Neural progenitor cell (in vitro differentiated cells): Measurements from ENCODE around the gene ZNF524. TPM values are rescaled to one million over a fixed set of nuclear protein-coding genes. Genes with fewer than 3 reads are reported as not detected.

Experiments
- DNase-seq: peaks from one replicate; pipeline ENCODE4 v3.0.0-alpha.2; 2016; ENCODE audit warnings: low spot score
- H2AFZ ChIP-seq: fragments of 200-600 bp; sonication (generic); replicated peaks from 2 replicates; pipeline ENCODE4 v1.6.1; 2016; ENCODE audit warnings: antibody characterized with exemption
- H3F3A ChIP-seq: fragments of 200-600 bp; sonication (generic); 2 replicates; pipeline ENCODE4 v1.6.1; 2016; ENCODE audit warnings: antibody characterized with exemption, low read depth
- H3K27ac ChIP-seq: fragments of 200-600 bp; sonication (generic); 2 replicates; pipeline ENCODE4 v1.5.1; 2016; ENCODE audit warnings: mild to moderate bottlenecking
- H3K27me3 ChIP-seq: fragments of 200-600 bp; sonication (generic); 2 replicates; pipeline ENCODE4 v1.6.1; 2016; ENCODE audit warnings: mild to moderate bottlenecking, moderate library complexity
- H3K36me3 ChIP-seq: fragments of 200-600 bp; sonication (generic); 2 replicates; pipeline ENCODE4 v1.5.1; 2016
- H3K4me1 ChIP-seq: fragments of 200-600 bp; sonication (generic); 2 replicates; pipeline ENCODE4 v1.6.1; 2016; ENCODE audit warnings: mixed run types
- H3K4me2 ChIP-seq: fragments of 200-600 bp; sonication (generic); 2 replicates; pipeline ENCODE4 v1.6.1; 2016
- H3K4me3 ChIP-seq: fragments of 200-600 bp; sonication (generic); 2 replicates; pipeline ENCODE4 v1.5.1; 2016
- H3K79me2 ChIP-seq: fragments of 200-600 bp; sonication (generic); 2 replicates; pipeline ENCODE4 v1.6.1; 2016; ENCODE audit warnings: low read depth
- H3K9ac ChIP-seq: fragments of 200-600 bp; sonication (generic); 2 replicates; pipeline ENCODE4 v1.6.1; 2016
- H3K9me3 ChIP-seq: fragments of 200-600 bp; sonication (generic); 2 replicates; pipeline ENCODE4 v1.5.1; 2016; ENCODE audit warnings: low read depth
- H4K20me1 ChIP-seq: fragments of 200-600 bp; sonication (generic); 2 replicates; pipeline ENCODE4 v1.6.1; 2016; ENCODE audit warnings: low read depth
- H3K27ac Mint-ChIP-seq: 3 replicates; pipeline ENCODE4 v1.8.0; 2021; ENCODE audit warnings: mixed read lengths
- H3K27me3 Mint-ChIP-seq: 2 replicates; pipeline ENCODE4 v1.8.0; 2022; ENCODE audit warnings: low read depth, mild to moderate bottlenecking, inconsistent platforms, moderate library complexity, mixed read lengths; ENCODE audit not compliant: insufficient read depth
- H3K36me3 Mint-ChIP-seq: 3 replicates; pipeline ENCODE4 v1.8.0; 2021; ENCODE audit warnings: mixed read lengths
- H3K4me1 Mint-ChIP-seq: 3 replicates; pipeline ENCODE4 v1.8.0; 2021; ENCODE audit warnings: mixed read lengths
- H3K4me3 Mint-ChIP-seq: 3 replicates; pipeline ENCODE4 v1.8.0; 2021; ENCODE audit warnings: mild to moderate bottlenecking, moderate library complexity, mixed read lengths
- H3K9me3 Mint-ChIP-seq: 3 replicates; pipeline ENCODE4 v1.8.0; 2020; ENCODE audit warnings: mixed read lengths
- CTCF ChIP-seq: fragments of 200-600 bp; sonication (generic); IDR thresholded peaks from 2 replicates; pipeline ENCODE4 v1.5.1; 2017; ENCODE audit warnings: antibody characterized with exemption, mild to moderate bottlenecking
- EZH2 ChIP-seq: fragments of 200-600 bp; sonication (generic); IDR thresholded peaks from 2 replicates; pipeline ENCODE4 v1.6.1; 2017; ENCODE audit warnings: antibody characterized with exemption, mild to moderate bottlenecking, moderate library complexity
- EZH2phosphoT487 ChIP-seq: fragments of 200-600 bp; sonication (generic); IDR thresholded peaks from 2 replicates; pipeline ENCODE4 v1.6.1; 2017; ENCODE audit warnings: antibody characterized with exemption
- total RNA-seq: library from RNA; depleted of rRNA; stranded (reverse); fragments of >200 nt; gene quantifications from 2 replicates; pipeline ENCODE4 v1.2.3, GENCODE V29; 2015; ENCODE audit warnings: low replicate concordance

The ZNF524 gene, protein sequence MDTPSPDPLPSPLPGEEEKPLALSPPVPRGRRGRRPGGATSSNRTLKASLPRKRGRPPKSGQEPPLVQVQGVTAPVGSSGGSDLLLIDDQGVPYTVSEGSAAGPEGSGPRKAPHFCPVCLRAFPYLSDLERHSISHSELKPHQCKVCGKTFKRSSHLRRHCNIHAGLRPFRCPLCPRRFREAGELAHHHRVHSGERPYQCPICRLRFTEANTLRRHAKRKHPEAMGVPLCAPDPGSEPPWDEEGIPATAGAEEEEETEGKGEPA
- total RNA-seq, result 3.2 and 5.4 TPM in 2 replicates

GRCh38 chr19:55599842-55600661, at the start of gene ZNF524:
TSS of gene ZNF524 (plus strand) at chr19:55600288. CDS start at chr19:55602113, 1,825 bp downstream.
- no peaks in the 10 kb centered on the region for H4K20me1 ChIP-seq
- DNase-seq, result peak; percentile 96
- H3K27me3 ChIP-seq, result no peaks in the 10 kb centered on the region
- H2AFZ ChIP-seq, result peak within 1 kb of the TSS; percentile 85
- Mint-ChIP-seq H3K36me3 (peaks cover 33% of the 10 kb centered on the region), H3K27me3 (peaks cover 7% of the 10 kb centered on the region), H3K9me3 (peaks cover 14% of the 10 kb centered on the region), H3K27ac (peak within 1 kb of the TSS; percentile 100), H3K4me1 (peaks cover 35% of the 10 kb centered on the region), H3K4me3 (peak within 1 kb of the TSS; percentile 98)
- H3K4me2 ChIP-seq, result peak within 1 kb of the TSS; percentile 89
- peaks cover 12% of the 10 kb centered on the region for H3K36me3 ChIP-seq
- H3K9me3 ChIP-seq, result no peaks in the 10 kb centered on the region
- H3K79me2 ChIP-seq, result peaks cover 16% of the 10 kb centered on the region
- peak within 1 kb of the TSS; percentile 73 for H3K4me3 ChIP-seq
- peak within 1 kb of the TSS; percentile 98 for H3K27ac ChIP-seq
- no peak for TF ChIP-seq CTCF
- no peak for TF ChIP-seq EZH2phosphoT487
- TF ChIP-seq EZH2, result no peak
- H3K9ac ChIP-seq, result peak within 1 kb of the TSS; percentile 92
- peaks cover 64% of the 10 kb centered on the region for H3F3A ChIP-seq
- H3K4me1 ChIP-seq, result peaks cover 6% of the 10 kb centered on the region

- Histone ChIP-seq H3F3A (peaks cover 62% of the 10 kb centered on the region), H3K4me2 (peak overlapping the region; percentile 72), H3K79me2 (no peaks in the 10 kb centered on the region), H3K36me3 (no peaks in the 10 kb centered on the region), H3K9ac (no peak overlapping the region), H3K4me1 (peaks cover 74% of the 10 kb centered on the region), H3K9me3 (no peaks in the 10 kb centered on the region), H3K27ac (peak overlapping the region; percentile 82), H3K27me3 (no peaks in the 10 kb centered on the region), H4K20me1 (no peaks in the 10 kb centered on the region), H3K4me3 (peak overlapping the region; percentile 45), H2AFZ (peak overlapping the region; percentile 8)
- H3K36me3 Mint-ChIP-seq, result no peaks in the 10 kb centered on the region
- H3K4me1 Mint-ChIP-seq, result peaks cover 66% of the 10 kb centered on the region
- TF ChIP-seq CTCF, result no peak
- no peaks in the 10 kb centered on the region for H3K9me3 Mint-ChIP-seq
- peak overlapping the region; percentile 26 for H3K27ac Mint-ChIP-seq
- no peak for DNase-seq
- H3K4me3 Mint-ChIP-seq, result peak overlapping the region; percentile 75
- H3K27me3 Mint-ChIP-seq, result peaks cover 19% of the 10 kb centered on the region
Observed at GRCh38 chr19:55550321-55550650, 49.8 kb upstream of the ZNF524 start.

GRCh38 chr19:55552206-55552605, 47.9 kb upstream of the ZNF524 start:
- Histone ChIP-seq H3K79me2 (no peaks in the 10 kb centered on the region), H3F3A (peaks cover 63% of the 10 kb centered on the region), H3K9me3 (no peaks in the 10 kb centered on the region), H4K20me1 (no peaks in the 10 kb centered on the region), H2AFZ (no peak overlapping the region), H3K4me1 (peaks cover 58% of the 10 kb centered on the region), H3K27me3 (no peaks in the 10 kb centered on the region), H3K9ac (no peak overlapping the region), H3K36me3 (no peaks in the 10 kb centered on the region), H3K4me2 (peak overlapping the region; percentile 31), H3K4me3 (no peak overlapping the region), H3K27ac (no peak overlapping the region)
- Mint-ChIP-seq H3K9me3 (no peaks in the 10 kb centered on the region), H3K4me1 (peaks cover 68% of the 10 kb centered on the region), H3K4me3 (peak overlapping the region; percentile 16), H3K27me3 (peaks cover 21% of the 10 kb centered on the region), H3K27ac (no peak overlapping the region), H3K36me3 (no peaks in the 10 kb centered on the region)
- no peak for DNase-seq
- TF ChIP-seq CTCF (no peak), EZH2phosphoT487 (no peak), EZH2 (no peak)
